Measurements from ENCODE around the gene MTUS2.

- TF ChIP-seq CTCF (conservative IDR thresholded peaks at IDR 0.05; ENCODE audit: low read depth in 2 of 2) = no peak
- no peak for TF ChIP-seq POLR2AphosphoS5 (IDR thresholded peaks at IDR 0.05; ENCODE audit: low read depth)
- TF ChIP-seq EZH2 (IDR thresholded peaks at IDR 0.05; ENCODE audit: low read depth, unreplicated experiment) = no peak
- no peak for TF ChIP-seq CREB1 (CRISPR knock-in tag; IDR thresholded peaks at IDR 0.05; ENCODE audit: low read depth)
- TF ChIP-seq STAT1 (IDR thresholded peaks at IDR 0.05; ENCODE audit: unreplicated experiment) = no peak
- TF ChIP-seq NANOG (IDR thresholded peaks at IDR 0.05; ENCODE audit: borderline replicate concordance) = no peak
- TF ChIP-seq REST (IDR thresholded peaks at IDR 0.05; ENCODE audit: unreplicated experiment) = no peak
- TF ChIP-seq, protein P1, sequence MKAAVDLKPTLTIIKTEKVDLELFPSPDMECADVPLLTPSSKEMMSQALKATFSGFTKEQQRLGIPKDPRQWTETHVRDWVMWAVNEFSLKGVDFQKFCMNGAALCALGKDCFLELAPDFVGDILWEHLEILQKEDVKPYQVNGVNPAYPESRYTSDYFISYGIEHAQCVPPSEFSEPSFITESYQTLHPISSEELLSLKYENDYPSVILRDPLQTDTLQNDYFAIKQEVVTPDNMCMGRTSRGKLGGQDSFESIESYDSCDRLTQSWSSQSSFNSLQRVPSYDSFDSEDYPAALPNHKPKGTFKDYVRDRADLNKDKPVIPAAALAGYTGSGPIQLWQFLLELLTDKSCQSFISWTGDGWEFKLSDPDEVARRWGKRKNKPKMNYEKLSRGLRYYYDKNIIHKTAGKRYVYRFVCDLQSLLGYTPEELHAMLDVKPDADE (IDR thresholded peaks at IDR 0.05) = no peak
- no peak for TF ChIP-seq EZH2phosphoT487 (IDR thresholded peaks at IDR 0.05; ENCODE audit: unreplicated experiment)
- no peak for TF ChIP-seq ZNF331 (CRISPR knock-in tag; IDR thresholded peaks at IDR 0.05; ENCODE audit: low read depth)
Measured at GRCh38 chr13:29318741-29319140, 498.6 kb downstream of the MTUS2 start.
